ENCODE measurements around the gene EXOC3L4. TPM values are rescaled to one million over a fixed set of nuclear protein-coding genes. Genes with fewer than 3 reads are reported as not detected.
"Not testable (repeated sequence)": the region's sequence is repeated elsewhere in the genome, so short reads cannot be mapped to it uniquely, and the experiment has no call there.

Gene EXOC3L4
- polyA plus RNA-seq, 1 donor = 33.7 TPM

DNA sequence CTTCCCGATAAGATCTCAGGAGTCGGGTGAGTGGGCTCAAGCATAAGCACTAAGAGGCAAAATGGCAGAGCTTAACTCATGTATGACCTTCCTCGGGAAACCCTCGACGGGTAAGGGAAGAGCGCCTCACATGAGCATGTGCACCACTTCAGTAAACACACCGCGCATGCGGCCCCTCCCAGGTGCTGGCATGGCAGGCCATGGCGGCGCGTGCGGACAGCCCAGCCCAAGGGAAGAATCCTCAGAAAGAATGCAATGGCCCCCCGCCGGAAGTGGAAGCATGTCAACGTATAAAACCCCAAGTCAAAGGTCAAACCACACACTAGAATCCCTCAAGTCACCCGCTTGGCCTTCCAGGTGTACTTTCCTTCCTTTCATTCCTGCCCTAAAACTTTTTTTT, 22.1 kb downstream of the EXOC3L4 start:
- H3K27me3 ChIP-seq (ENCODE audit: control insufficient read depth, insufficient read depth, low read length) = no peaks in the 10 kb centered on the region
- DNase-seq = no peak
- peaks cover 14% of the 10 kb centered on the region for H3K4me1 ChIP-seq (ENCODE audit: control insufficient read depth, insufficient read depth, low read length)
- no peaks in the 10 kb centered on the region for H3K36me3 ChIP-seq (ENCODE audit: control insufficient read depth, insufficient read depth, low read length)
- H3K4me3 ChIP-seq (ENCODE audit: low read length) = no peak overlapping the region
- H3K9me3 ChIP-seq (ENCODE audit: control insufficient read depth, low read depth, low read length) = peaks cover 3% of the 10 kb centered on the region
- no peak overlapping the region for H3K27ac ChIP-seq (ENCODE audit: low read length)
- WGBS (ENCODE audit: insufficient coverage, low lambda C conversion rate) = 80% methylated on average over 1 of the region's 17 CpGs

DNA sequence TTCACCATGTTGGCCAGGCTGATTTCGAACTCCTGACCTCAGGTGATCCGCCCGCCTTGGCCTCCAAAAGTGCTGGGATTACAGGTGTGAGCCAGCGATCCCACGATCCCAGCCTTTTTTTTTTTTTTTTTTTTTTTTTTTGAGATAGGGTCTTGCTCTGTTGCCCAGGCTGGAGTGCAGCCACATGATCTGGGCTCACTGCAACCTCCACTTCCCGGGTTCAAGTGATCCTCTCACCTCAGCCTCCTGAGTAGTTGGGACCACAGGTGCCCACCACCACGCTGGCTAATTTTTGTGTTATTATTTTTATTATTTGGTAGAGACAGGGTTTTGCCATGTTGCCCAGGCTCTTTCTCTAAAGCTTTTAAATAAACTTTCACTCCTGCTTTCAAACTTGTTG, 23.0 kb downstream of the EXOC3L4 start:
- H3K4me1 ChIP-seq (ENCODE audit: control insufficient read depth, insufficient read depth, low read length) = peaks cover 19% of the 10 kb centered on the region
- not testable (repeated sequence) for H3K4me3 ChIP-seq (ENCODE audit: low read length); H3K9me3 ChIP-seq (ENCODE audit: control insufficient read depth, low read depth, low read length); DNase-seq; H3K27ac ChIP-seq (ENCODE audit: low read length); H3K27me3 ChIP-seq (ENCODE audit: control insufficient read depth, insufficient read depth, low read length); H3K36me3 ChIP-seq (ENCODE audit: control insufficient read depth, insufficient read depth, low read length)
- WGBS (ENCODE audit: insufficient coverage, low lambda C conversion rate) = no CpG with 5 or more reads among the region's 7 CpGs

DNA sequence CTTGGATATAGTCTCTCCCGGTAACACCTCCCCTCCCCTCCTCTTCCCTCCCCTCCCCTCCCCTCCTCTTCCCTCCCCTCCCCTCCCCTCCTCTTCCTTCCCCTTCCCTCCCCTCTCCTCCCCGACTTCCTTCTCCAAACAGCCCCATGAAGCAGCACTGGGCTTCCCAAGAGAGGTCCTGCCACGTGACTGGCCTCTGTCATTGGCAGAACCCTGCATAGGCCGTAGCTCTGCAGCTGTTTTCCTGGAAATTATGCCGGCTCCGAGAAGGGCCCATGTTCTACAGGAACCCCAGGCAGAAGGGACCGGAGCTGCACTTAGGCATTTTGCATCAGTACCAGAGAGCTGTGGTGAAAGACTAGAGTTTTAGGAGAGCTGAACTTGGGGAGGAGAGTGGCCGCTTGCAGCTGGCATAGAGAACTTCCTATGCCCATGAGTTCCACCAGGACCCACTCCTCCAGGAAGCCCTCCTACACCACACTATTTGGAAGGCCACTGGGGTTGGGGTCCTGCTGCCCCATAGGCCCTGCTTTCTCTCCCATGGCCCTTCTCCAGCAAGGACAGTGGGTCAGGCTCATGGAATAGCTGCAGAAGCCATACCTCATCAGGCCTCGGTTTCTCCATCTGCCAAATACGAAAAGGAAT, 23.6 kb downstream of the EXOC3L4 start:
- H3K27ac ChIP-seq (ENCODE audit: low read length) = no peak overlapping the region
- no CpG with 5 or more reads among the region's 10 CpGs for WGBS (ENCODE audit: insufficient coverage, low lambda C conversion rate)
- H3K36me3 ChIP-seq (ENCODE audit: control insufficient read depth, insufficient read depth, low read length) = no peaks in the 10 kb centered on the region
- peaks cover 7% of the 10 kb centered on the region for H3K9me3 ChIP-seq (ENCODE audit: control insufficient read depth, low read depth, low read length)
- peaks cover 22% of the 10 kb centered on the region for H3K4me1 ChIP-seq (ENCODE audit: control insufficient read depth, insufficient read depth, low read length)
- H3K27me3 ChIP-seq (ENCODE audit: control insufficient read depth, insufficient read depth, low read length) = peaks cover 13% of the 10 kb centered on the region
- H3K4me3 ChIP-seq (ENCODE audit: low read length) = no peak overlapping the region
- peak in 1 of 2 donors; percentile 53 for DNase-seq

DNA sequence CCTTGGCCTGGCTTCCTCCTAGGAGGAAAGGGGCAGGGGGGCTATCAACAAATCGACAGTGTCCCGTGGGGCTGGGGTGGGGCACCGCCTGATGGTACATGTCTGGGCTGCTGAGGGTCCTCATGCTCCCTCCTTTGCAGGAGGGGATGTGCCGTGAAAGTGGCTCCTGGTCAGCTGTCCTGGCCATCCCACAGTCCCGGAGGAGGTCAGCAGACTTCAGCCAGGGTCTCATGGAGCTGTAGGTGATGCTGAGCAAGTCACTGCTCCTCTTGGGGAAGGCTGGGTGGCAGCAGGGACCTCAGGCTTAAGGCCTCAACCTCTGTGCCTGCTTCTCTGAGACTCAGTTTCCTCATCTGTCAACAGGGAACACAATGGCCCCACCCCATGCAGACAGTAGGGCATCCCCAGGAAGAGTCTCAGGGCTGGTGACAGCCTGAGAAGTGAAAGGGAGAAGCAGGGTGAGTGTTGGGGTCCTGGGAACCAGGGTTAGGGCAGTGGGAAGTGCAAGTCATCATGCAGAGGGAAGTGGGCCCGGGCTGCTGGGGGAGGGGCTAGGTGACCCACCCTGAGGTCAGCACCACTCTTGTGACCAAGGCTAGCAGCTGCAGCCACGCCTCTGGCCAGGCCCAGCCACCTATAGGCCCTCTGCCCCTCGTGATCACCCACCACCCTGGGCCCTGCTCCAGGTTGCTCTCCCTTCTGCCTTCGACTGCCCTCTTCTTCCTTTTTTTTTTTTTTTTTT, 24.3 kb downstream of the EXOC3L4 start:
- DNase-seq = no peak

DNA sequence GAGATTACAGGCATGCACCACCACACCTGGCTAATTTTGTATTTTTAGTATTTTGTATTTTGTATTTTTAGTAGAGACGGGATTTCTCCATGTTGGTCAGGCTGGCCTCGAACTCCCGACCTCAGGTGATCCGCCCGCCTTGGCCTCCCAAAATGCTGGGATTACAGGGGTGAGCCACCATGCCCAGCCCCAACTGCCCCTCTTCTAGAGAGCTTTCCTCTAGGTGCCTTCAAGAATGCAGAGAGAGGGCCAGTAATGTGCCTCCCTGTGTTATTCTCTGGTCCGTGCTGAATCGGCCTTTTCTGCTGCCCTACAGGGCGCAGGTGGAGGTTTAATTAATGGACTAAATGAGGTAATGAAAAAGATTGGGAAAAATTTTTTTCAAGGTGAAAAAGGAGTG, 25.0 kb downstream of the EXOC3L4 start:
- peaks cover 22% of the 10 kb centered on the region for H3K4me1 ChIP-seq (ENCODE audit: control insufficient read depth, insufficient read depth, low read length)

More for the DNA sequence above, 24.3 kb downstream of the EXOC3L4 start:
- no CpG with 5 or more reads among the region's 9 CpGs for WGBS (ENCODE audit: insufficient coverage, low lambda C conversion rate)
- Histone ChIP-seq H3K36me3 (ENCODE audit: control insufficient read depth, insufficient read depth, low read length) (no peaks in the 10 kb centered on the region), H3K27ac (ENCODE audit: low read length) (no peak overlapping the region), H3K27me3 (ENCODE audit: control insufficient read depth, insufficient read depth, low read length) (peaks cover 19% of the 10 kb centered on the region), H3K4me1 (ENCODE audit: control insufficient read depth, insufficient read depth, low read length) (peaks cover 22% of the 10 kb centered on the region), H3K4me3 (ENCODE audit: low read length) (no peak overlapping the region), H3K9me3 (ENCODE audit: control insufficient read depth, low read depth, low read length) (peaks cover 7% of the 10 kb centered on the region)

DNA sequence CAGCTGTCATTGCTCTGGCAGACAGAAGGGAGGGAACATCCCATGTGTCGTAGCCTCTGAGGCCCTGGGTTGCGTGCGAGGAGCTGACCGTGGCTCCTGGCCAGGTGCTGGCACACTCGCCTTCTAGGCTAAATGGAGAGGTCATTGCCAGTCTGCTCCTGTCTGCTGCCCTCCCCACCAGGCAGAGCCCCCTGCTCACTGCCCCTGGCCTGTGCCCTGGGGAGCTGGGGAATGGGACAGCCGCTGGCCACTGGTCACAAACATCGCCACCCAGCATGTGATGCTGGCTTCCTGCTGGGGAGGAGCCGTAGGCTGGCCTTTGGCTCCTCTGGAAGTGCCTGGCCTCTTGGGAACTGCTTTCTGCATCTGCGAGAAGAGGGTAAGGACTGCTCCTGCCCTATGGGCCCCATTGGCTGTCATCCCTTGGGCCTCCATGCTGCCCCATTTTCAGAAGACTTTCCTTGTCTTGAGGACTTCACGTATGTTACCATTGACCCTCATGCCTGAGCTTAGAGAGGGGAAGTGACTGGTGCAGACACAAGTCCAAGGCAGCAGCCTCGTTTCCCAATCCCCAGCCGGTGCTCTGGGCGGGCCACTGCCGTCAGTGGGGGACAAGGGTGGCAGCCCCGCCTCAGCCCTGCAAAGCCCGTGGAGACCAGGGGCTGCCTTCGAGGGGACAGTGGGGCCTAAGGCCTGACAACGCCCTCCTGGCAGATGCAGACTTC, 26.8 kb downstream of the EXOC3L4 start:
- WGBS (ENCODE audit: insufficient coverage, low lambda C conversion rate) = no CpG with 5 or more reads among the region's 18 CpGs
- peaks cover 7% of the 10 kb centered on the region for H3K9me3 ChIP-seq (ENCODE audit: control insufficient read depth, low read depth, low read length)
- H3K27ac ChIP-seq (ENCODE audit: low read length) = peak overlapping the region; percentile 4
- peaks cover 23% of the 10 kb centered on the region for H3K4me1 ChIP-seq (ENCODE audit: control insufficient read depth, insufficient read depth, low read length)
- H3K27me3 ChIP-seq (ENCODE audit: control insufficient read depth, insufficient read depth, low read length) = peaks cover 43% of the 10 kb centered on the region
- peak in 1 of 2 donors; percentile 73 for DNase-seq
- H3K4me3 ChIP-seq (ENCODE audit: low read length) = no peak overlapping the region
- no peaks in the 10 kb centered on the region for H3K36me3 ChIP-seq (ENCODE audit: control insufficient read depth, insufficient read depth, low read length)

More for the DNA sequence above, 25.0 kb downstream of the EXOC3L4 start:
- H3K36me3 ChIP-seq (ENCODE audit: control insufficient read depth, insufficient read depth, low read length); H3K9me3 ChIP-seq (ENCODE audit: control insufficient read depth, low read depth, low read length); H3K4me3 ChIP-seq (ENCODE audit: low read length); DNase-seq; H3K27ac ChIP-seq (ENCODE audit: low read length): not testable (repeated sequence)
- 92% methylated on average over 2 of the region's 8 CpGs for WGBS (ENCODE audit: insufficient coverage, low lambda C conversion rate)
- H3K27me3 ChIP-seq (ENCODE audit: control insufficient read depth, insufficient read depth, low read length) = peaks cover 26% of the 10 kb centered on the region

DNA sequence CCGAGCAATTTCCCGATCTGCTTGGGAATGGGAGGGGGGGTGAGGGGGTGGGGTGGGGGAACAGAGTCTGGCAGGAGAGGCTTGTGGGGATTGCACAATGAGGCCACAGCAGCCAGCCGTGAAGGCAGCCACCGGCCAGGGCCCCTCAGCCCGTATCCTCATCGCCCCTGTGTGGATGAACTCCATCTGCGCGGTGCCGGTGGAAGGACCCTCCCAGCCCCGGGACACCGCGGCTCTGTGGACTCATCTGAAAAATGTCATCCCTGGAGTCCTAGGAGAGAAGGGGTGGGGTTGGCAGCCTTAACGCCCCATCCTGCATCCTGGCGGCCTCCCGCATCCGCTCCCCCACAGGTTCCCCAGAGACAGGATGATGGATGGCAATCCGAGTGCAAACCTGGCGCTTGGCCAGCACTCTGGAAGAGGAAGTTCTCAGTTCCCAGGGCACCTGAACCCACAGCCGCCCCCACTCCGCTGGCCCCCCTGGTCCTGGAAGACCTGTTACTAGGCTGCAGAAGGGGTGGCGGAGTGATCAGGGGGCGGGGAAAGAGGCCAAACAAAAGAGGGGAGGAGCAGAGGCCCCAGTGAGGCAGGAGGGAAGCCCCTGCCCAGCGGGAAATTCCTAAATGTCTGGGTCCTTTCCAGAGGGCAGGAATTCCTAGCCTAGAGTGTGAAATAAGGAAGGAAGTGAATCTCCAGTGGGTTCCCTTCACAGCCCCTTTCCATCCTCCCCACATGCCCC, 27.5 kb downstream of the EXOC3L4 start:
- H3K27ac ChIP-seq (ENCODE audit: low read length) = peak overlapping the region; percentile 52
- no peak overlapping the region for H3K4me3 ChIP-seq (ENCODE audit: low read length)
- no CpG with 5 or more reads among the region's 23 CpGs for WGBS (ENCODE audit: insufficient coverage, low lambda C conversion rate)
- DNase-seq = peak; percentile 75 to 87
- peaks cover 47% of the 10 kb centered on the region for H3K27me3 ChIP-seq (ENCODE audit: control insufficient read depth, insufficient read depth, low read length)
- peaks cover 4% of the 10 kb centered on the region for H3K9me3 ChIP-seq (ENCODE audit: control insufficient read depth, low read depth, low read length)
- H3K4me1 ChIP-seq (ENCODE audit: control insufficient read depth, insufficient read depth, low read length) = peaks cover 28% of the 10 kb centered on the region
- no peaks in the 10 kb centered on the region for H3K36me3 ChIP-seq (ENCODE audit: control insufficient read depth, insufficient read depth, low read length)

DNA sequence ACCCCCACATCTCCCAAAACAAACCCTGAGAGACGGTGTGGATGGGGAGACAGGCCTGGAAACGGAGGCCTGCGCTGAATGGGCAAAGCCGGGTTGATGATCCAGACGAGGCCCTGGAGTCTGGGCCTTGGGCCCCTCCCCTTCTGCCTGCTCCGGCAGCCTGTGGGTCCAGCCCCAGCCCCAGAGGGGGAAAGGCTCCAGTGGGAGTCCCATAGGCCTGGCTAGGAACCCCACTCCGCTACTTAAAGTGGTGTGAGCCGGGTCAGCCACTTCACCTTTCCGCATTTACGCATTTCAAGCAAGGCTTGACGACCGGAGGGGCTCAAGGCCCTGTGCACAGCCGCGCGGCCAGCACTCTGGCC, 28.0 kb downstream of the EXOC3L4 start:
- no CpG with 5 or more reads among the region's 15 CpGs for WGBS (ENCODE audit: insufficient coverage, low lambda C conversion rate)
- Histone ChIP-seq H3K27ac (ENCODE audit: low read length) (peak overlapping the region; percentile 52), H3K4me1 (ENCODE audit: control insufficient read depth, insufficient read depth, low read length) (peaks cover 31% of the 10 kb centered on the region), H3K9me3 (ENCODE audit: control insufficient read depth, low read depth, low read length) (peaks cover 7% of the 10 kb centered on the region), H3K4me3 (ENCODE audit: low read length) (no peak overlapping the region), H3K27me3 (ENCODE audit: control insufficient read depth, insufficient read depth, low read length) (peaks cover 47% of the 10 kb centered on the region), H3K36me3 (ENCODE audit: control insufficient read depth, insufficient read depth, low read length) (no peaks in the 10 kb centered on the region)
- DNase-seq = no peak

DNA sequence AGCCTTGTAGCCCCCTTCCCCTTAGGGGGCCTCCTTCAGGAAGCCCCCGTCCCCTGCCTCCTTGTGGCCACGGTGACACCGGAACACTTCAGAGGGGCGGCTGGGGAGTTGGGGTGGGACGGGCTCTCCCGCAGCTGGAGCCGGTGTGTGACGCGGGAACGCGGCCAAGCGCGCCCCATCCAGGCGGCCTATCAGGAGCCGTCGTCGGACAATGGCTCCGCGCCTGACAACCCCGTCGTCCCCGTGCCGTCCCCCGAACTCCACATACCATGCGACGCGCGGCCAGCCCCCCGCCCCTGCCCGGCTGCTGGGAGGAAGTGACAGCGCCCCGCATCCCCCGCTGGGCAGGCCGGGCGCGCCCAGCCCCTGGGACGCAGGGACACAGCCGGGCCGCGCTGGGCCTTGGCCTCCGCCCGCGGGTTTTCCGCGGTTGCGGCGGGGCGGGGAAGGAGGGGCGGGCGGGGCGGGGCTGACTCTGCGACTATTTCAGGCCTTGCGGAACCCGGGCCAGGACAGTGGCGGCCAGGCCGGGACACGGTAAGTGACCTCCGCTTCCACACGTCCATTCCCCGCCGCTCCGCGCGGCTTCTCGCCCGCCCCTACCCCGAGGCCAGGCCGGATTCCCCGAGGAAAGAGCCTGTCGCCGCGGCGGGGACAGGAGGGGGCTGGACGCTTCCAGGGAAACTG, 28.6 kb downstream of the EXOC3L4 start, which contains the start of gene TNFAIP2:
TSS of gene TNFAIP2 (plus strand) at position 515 of the 687 bp plus-strand sequence. CDS start 2,997 bp downstream, outside the sequence.
- WGBS (ENCODE audit: insufficient coverage, low lambda C conversion rate) = no CpG with 5 or more reads among the region's 74 CpGs
- H3K27me3 ChIP-seq (ENCODE audit: control insufficient read depth, insufficient read depth, low read length) = peaks cover 50% of the 10 kb centered on the region
- H3K27ac ChIP-seq (ENCODE audit: low read length) = peak within 1 kb of the TSS; percentile 52
- H3K36me3 ChIP-seq (ENCODE audit: control insufficient read depth, insufficient read depth, low read length) = no peaks in the 10 kb centered on the region
- H3K9me3 ChIP-seq (ENCODE audit: control insufficient read depth, low read depth, low read length) = peaks cover 7% of the 10 kb centered on the region
- H3K4me3 ChIP-seq (ENCODE audit: low read length) = peak within 1 kb of the TSS; percentile 28
- peaks cover 30% of the 10 kb centered on the region for H3K4me1 ChIP-seq (ENCODE audit: control insufficient read depth, insufficient read depth, low read length)
- peak in 1 of 2 donors; percentile 45 for DNase-seq

All from large intestine (tissue), 3 donors.